GM18505 (cell line): Measurements from ENCODE around the gene CTBP1.

ENCODE experiments used
- ATAC-seq: cut with Tn5 transposase; IDR thresholded peaks from one replicate; pipeline ENCODE4 v1.9.1; 2021; ENCODE audit not compliant: unreplicated experiment
- POLR2A ChIP-seq: IDR thresholded peaks from 4 replicates; pipeline ENCODE4 v1.6.1; 2011; ENCODE audit warnings: borderline replicate concordance; ENCODE audit not compliant: insufficient read depth, insufficient read length; ENCODE audit errors: extremely low read depth

CTBP1 gene

DNA sequence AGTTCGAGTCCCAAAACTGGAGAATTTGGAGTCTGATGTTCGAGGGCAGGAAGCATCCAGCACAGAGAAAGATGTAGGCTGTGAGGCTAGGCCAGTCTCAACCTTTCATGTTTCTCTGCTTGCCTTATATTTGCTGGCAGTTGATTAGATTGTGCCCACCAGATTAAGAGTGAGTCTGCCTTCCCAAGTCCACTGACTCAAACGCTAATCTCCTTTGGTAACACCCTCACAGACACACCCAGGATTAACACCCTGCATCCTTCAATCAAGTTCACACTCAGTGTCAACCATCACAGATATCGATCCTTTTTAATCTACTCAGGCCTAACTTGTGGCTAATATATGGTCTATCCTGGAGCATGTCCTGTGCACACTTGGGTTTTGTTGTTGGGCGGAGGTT, 22.8 kb upstream of the CTBP1 start:
- no peak for TF ChIP-seq POLR2A
- ATAC-seq: no peak

GRCh38 chr4:1269209-1269608, 20.3 kb upstream of the CTBP1 start:
- no peak for TF ChIP-seq POLR2A
- no peak for ATAC-seq

GRCh38 chr4:1266881-1267763, 18.2 kb upstream of the CTBP1 start:
- ATAC-seq: no peak
- no peak for TF ChIP-seq POLR2A

- no peak for TF ChIP-seq POLR2A
- no peak for ATAC-seq
Measured at GRCh38 chr4:1265351-1265750, 16.4 kb upstream of the CTBP1 start.

GRCh38 chr4:1264942-1265341, 16.0 kb upstream of the CTBP1 start:
- ATAC-seq: no peak
- no peak for TF ChIP-seq POLR2A

DNA sequence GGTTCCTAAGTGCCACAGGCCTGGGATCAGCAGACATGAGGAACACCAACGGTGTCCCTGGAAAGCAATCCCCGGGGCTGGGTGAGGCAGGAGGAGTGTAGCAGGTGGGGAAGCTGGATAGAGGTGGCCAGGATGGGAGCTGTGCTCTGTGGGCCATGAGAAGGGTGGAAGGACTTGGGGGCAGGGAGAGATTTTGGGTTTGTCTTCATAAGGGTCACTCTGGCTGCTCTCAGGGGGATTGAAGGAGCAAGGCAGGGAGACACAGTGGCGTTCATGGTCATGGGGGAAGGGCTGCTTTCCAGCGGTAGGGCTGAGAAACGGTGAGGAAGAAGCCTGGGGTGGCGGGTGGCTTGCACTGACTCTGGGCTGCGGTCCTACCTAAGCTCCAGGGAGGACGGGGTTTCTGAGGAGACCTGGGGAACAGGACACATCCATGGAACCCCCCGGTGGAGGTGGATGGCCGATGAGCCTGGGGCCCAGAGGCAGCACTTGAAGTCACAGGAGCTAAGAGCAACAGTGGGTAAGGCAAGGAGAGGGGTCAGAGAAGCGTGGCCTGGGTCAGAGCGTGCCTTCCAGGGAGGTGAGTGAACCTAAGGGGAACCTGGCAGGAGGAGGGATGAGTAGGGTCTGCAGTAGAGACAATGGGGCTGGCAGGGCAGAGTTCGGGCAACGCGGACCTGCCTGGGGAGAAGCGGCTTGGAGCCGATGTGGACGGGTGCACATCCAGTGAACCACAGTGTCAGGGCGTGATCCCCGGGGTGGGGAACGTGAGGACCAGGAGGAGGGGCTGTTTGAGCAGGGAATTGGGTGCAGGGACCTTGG, 12.4 kb upstream of the CTBP1 start:
- no peak for ATAC-seq

GRCh38 chr4:1260418-1261106, 11.6 kb upstream of the CTBP1 start:
- no peak for ATAC-seq
- no peak for TF ChIP-seq POLR2A

More for the DNA sequence above, 12.4 kb upstream of the CTBP1 start:
- no peak for TF ChIP-seq POLR2A

GRCh38 chr4:1259966-1260365, 11.0 kb upstream of the CTBP1 start:
- ATAC-seq: no peak
- no peak for TF ChIP-seq POLR2A

DNA sequence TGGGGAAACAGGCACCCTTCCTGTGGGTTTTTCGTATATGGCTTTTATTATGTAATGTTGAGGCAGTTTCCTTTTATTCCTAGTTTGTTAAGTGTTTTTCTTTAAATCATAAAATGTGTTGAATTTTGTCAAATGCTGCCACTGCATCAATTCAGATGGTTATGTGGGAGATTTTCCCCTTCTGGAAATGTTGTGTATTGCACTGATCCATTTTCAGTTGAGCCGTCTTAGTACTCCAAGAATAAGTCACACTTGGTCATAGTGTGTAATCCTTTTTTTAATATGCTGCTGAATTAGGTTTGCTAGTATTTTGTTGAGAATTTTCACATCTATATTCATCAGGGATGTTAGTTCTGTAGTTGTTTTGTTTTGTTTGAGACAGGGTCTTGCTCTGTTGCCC, 9.5 kb upstream of the CTBP1 start:
- TF ChIP-seq POLR2A: no peak

GRCh38 chr4:1255699-1256098, 6.8 kb upstream of the CTBP1 start:
- ATAC-seq: no peak
- no peak for TF ChIP-seq POLR2A

More for the DNA sequence above, 9.5 kb upstream of the CTBP1 start:
- ATAC-seq: no peak

- no peak for TF ChIP-seq POLR2A
- ATAC-seq: no peak
Measured at GRCh38 chr4:1255151-1255550, 6.2 kb upstream of the CTBP1 start.

DNA sequence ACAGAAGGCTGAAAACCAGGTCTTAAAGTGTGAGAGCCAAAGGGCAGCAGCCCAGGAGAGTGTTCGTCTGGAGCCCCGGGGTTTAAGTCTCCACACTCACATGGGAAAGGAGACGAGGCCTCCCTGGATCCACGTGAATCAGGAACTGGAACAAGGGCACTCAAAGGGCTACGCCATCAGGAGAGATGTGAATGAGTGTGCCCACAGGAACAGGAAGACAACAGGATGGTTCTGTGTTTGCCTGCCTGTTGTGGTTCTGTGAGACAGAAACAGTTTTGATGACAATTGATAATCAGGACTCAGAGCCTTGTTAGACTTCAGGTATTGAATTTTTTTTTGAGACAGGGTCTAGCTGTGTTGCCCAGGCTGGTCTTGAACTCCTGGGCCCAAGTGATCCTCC, 4.9 kb upstream of the CTBP1 start:
- TF ChIP-seq POLR2A: no peak
- no peak for ATAC-seq

- ATAC-seq: no peak
- no peak for TF ChIP-seq POLR2A
Measured at GRCh38 chr4:1252928-1253492, 4.1 kb upstream of the CTBP1 start.
